GM18505 (cell line): Measurements from ENCODE around the gene GM2A.
"Not testable (repeated sequence)": the region's sequence is repeated elsewhere in the genome, so short reads cannot be mapped to it uniquely, and the experiment has no call there.

Source experiments
- ATAC-seq: cut with Tn5 transposase; IDR thresholded peaks from one replicate; pipeline ENCODE4 v1.9.1; 2021; ENCODE audit not compliant: unreplicated experiment
- POLR2A ChIP-seq: IDR thresholded peaks from 4 replicates; pipeline ENCODE4 v1.6.1; 2011; ENCODE audit warnings: borderline replicate concordance; ENCODE audit not compliant: insufficient read depth, insufficient read length; ENCODE audit errors: extremely low read depth

Gene GM2A

DNA sequence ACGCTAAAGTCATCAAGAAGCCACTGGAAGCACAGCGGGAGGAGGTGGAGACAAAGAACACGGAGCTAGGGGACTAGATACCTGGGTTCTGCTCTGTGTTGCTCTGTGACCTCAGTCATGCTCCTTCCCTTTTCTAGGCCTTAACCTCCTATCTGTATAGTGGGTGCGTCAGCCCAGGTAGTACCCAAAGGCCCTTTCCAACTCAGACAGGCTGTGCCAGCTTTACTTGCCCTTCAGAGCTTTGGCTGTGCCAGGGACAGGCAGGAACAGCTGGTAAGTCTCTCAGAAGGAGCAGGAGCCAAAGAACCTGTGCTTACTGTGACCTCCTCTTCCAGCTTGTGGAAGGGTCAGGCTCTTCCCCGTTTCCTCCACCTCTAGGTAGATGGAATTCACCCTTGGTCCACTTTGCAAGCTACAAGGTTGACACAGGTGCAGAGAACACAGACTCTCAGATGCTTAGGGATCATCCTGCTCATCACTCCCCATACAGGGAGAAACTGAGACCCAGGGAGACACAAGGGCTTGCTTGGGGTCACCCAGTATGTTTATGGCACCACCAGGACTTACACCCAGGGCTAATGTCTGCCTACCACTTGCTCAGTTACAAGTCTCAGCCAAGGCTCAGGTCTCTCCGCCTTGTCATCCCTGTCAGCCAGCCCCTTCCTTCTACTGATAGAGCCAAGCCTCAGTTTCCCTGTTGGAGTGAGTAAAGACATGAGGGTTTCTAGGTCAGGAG is 30.8 kb upstream of the GM2A start:
- ATAC-seq = no peak
- TF ChIP-seq POLR2A = no peak

DNA sequence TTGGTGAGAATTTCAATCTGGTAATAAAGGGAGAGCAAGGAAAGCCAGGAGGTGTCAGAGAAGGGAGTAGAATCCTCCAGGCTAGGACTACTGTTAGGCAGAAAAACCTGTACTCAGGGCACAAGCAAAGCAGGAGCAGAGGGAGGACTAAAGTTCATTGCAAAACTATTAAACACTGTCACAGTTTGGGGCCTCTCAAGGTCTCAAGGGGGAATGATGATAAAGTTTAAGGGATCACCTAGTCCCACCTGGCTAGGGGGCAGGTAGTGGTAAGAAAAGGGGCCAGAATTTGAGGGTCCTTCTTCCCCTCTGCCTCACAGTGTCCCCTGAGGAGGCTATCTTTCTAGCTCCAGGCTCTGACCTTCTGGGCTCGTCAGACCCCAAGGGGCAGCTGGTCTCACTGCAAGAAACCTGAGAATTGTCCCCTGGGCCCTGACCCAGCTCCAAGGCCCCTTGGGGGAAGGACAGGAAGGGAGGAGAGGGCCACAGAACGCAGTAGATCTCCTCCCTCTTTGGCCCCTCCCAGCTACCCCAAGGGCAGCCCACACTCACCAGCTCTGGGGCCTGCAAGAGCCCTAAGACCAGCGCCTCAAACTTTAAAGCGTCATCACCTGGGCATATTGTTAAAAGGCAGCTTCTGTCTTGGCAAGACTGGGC is 30.1 kb upstream of the GM2A start:
- TF ChIP-seq POLR2A = peak; percentile 58
- ATAC-seq = peak; percentile 63

DNA sequence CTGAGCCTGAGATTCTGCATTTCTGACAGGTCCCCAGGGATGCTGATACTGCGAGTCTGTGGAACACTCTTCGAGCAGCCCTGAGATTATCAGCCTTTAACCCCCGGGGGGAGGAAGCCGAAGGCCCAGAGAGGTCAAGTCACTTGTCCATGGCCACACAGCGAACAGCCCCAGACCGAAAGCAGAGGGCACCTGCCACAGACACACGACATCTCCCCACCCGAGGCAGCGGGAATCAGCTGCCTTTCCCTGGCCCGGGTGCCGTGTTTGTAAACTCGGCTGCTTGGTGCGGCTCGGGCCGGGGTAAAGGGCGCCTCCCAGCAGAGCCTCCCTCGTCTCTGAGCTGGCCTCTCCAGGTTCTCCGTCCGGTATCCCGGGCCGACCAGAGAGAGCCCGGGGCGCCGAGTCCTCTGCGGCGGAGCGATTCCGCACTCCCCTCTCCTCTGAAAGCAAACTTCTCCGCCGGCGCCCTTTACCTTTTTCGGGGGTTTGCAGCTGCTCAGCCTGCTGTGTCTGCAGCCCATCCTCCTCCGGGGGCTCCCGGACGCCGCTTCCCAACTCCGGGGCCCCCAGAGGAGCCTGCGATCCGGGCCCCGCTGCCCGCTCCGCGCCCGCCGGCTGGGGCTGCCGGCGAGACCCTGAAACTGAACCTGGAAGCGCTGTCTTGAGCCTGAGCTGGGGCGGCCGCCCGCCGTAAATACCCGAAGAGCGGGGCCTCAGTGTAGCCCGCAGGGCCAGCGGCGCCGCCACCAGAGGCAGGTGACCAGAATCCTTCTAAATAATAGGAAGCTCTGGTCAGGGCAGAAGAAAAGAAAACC is 29.3 kb upstream of the GM2A start, which contains the start of gene CCDC69:
Gene CCDC69 (minus strand): TSS at position 646 of the 818 bp plus-strand sequence. CDS start 122 bp downstream, at position 524.
- peak; percentile 86 for TF ChIP-seq POLR2A
- ATAC-seq = peak; percentile 66

DNA sequence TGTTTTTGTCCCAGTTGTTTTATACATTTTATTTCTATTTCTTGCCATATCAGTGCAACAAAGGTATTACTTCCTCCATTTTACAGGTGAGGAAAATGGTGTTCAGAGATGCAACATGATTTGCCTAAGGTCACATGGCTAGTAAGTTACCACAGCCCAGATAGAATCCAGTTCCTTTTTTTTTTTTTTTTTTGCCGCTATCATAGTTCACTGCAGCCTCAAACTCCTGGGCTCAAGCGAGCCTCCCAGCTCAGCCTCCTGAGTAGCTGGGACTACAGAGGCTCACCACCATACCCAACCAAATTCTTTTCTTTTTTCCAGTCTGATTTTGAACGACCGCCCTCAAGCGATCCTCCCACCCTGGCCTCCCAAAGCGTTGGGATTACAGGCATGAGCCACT is 28.6 kb upstream of the GM2A start:
- TF ChIP-seq POLR2A = no peak
- no peak for ATAC-seq

DNA sequence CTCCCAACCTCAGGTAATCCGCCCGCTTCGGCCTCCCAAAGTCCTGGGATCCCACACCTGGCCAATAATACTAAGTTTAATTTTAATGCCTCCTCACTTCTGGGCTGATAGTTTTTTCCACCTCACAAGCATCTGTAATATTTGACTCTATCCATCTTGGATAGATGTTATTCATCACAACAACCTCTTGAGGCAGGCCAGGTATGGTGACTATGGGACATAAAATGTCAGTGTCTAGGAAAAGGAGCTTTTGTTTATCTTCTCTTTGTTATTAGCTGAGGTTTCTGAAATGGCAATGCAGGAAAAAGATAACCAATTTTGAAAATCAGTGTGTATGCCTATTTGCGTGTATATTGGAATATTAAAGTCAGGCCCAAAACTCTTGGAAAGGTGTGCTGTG is 27.9 kb upstream of the GM2A start:
- TF ChIP-seq POLR2A = no peak
- ATAC-seq = no peak

DNA sequence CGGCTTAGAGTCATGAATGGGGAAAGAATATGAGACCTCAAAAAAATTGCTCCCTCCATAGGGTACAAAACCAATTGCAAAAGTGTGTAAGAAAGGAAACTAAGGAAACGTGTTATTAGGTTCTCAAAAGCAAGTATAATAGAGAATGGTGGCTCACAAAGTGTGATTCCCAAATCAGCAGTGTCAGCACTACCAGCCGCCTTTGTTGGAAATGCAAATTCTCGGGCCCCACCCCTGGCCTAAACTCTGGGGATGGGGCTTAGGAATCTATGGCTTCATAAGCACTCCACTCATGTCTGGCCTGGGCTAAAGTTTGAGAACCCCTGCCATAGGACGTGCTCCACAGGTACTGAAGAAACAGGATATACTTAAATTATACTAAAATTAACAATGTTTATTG is 27.5 kb upstream of the GM2A start:
- TF ChIP-seq POLR2A = no peak
- no peak for ATAC-seq

DNA sequence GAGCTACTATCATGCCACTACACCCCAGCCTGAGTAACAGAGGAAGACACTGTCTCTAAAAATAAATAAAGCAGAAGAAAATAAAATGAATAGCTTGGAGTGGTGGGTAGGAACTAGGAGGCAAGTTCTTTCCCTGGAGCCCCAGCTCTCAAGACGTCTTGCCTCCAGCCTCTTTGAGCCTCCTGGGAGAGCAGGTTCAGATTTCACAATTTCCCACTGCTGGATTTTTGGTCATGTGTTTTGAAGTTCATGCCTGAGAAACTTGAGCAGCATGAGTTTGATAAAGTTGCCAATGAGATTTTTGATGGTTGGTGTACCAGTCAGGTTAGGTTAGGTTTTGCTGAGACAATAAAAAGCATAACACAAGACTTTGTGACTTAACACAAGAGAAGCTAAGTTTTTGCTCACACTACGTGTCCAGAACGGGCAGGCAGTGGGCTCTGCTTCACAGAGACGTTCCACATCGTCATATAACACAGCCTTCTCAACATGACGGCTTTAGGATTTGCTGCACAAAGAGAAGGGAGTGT is 25.0 kb upstream of the GM2A start:
- no peak for ATAC-seq
- no peak for TF ChIP-seq POLR2A

DNA sequence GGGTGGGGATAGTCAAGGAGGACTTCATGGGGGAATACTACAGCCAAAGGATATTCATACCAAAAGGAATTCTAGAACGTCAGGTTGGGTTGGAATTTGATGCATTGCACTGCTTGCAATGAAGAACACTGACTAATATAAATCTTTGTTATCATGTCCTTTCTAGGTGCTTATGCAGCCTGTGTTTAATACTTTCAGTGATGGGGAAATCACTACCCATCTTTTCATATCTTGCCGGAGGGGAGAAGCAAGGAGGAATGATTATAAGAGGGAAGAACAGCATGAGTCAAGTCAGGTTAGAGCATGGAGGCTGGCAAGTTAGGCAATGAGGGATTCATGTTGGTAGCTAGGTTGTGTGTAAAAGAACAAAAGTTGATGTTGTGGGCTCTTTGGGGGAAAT is 24.0 kb upstream of the GM2A start:
- no peak for ATAC-seq
- no peak for TF ChIP-seq POLR2A

DNA sequence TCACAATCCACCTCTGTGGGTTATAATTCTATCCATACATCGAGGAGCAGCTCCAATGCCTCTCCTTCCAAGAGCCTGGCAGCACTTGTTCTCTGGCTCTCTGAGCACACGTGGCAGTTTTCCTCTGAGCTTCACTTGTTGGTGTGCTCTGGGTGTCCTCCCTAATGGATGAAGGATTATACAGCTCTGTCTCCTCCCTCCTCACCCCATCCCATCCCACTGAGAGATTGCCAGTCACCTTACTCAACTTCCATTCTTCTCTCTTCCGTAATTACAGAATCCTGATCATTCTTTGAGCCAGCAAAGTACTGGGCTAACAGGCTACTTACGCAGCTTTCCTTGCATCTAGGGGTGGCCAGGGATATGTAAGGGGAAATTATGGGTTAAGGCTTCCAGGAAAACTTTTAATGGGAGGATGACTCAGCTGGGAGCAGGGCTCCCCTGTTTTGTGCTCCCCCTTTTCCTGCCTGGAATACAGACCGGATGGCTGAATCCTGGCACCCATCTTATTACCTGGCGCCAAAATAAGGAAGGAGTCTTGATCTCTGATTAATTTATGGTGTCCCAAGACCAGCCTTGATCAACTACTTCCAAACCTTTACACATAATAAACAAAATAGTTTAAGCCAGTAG is 22.8 kb upstream of the GM2A start:
- no peak for TF ChIP-seq POLR2A
- ATAC-seq = no peak

DNA sequence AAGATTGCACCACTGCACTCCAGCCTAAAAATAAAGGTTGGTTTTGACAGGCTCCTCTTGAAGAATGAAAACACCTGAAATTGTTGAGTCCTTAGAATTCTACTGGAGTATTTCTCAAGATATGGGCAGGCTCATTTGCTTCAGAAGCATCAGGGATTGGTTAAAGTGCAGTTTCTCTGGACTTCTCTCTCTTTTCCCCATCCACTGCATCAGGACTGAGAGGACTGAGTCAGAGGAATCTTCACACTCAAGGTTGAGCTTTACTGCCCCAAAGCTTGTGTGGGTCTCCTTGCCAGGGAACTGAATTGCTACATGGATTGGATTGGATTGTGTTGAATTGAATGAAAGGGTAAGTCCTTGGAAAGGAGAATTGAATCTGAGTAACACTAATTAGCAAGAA is 21.6 kb upstream of the GM2A start:
- TF ChIP-seq POLR2A = no peak

DNA sequence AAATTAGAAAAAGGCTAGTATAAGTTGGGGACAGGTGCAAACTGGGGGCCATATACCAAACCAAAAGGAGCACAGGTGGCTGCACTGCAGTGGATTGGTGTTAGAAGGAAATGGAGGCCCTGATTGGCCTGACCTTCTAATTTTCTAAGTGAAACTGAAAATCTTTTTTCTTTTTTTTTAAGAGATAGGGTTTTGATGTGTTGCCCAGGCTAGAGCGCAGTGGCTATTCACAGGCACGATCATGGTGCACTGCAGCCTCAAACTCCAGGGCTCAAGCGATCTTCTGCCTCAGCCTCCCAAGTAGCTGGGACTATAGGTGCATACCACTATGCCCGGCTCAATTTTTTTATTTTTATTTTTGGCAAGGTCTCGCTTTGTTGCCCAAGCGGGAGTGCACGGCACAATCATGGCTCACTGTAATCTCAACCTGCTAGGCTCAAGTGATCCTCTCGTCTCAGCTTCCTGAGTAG is 19.3 kb upstream of the GM2A start:
- peak; percentile 29 for TF ChIP-seq POLR2A
- peak; percentile 56 for ATAC-seq

More for the DNA sequence above, 21.6 kb upstream of the GM2A start:
- ATAC-seq = no peak

DNA sequence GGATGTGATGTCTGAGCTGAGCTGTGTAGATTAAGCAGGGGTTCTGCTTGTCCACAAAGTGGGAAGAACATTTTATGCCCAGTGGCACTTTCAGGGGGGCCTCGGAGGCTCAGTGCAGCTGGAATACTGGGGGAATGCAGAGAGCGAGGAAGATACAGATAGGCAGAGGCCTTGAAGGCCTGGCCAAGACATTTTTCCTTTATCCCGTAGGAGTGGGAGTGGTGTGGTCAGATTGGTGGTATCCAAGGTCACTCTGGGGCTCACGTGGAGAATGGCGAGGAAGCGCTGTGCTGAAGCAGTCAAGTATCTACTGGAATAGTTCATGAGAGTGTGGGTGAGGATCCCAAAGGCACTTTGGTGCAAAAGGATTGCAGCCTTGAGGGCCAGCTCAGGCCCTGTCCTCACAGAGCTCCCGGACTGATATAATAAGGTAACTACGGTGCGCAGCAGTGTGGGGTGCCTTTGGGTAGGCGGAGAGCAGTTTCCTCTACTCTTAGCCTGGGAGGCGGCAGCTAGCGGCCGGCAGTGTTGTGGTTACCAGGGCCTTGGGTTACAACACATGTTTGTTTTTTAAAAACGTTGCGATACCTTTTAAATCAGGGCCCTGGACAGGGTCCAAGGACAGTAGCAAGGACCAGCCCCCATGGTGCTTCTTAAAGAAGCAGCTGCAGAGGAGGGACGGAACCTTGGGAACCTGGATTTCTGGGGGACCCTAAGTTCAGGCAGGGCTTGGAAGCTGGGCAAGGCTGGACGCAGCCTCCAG is 18.3 kb upstream of the GM2A start:
- TF ChIP-seq POLR2A = peak; percentile 56
- ATAC-seq = peak; percentile 43

DNA sequence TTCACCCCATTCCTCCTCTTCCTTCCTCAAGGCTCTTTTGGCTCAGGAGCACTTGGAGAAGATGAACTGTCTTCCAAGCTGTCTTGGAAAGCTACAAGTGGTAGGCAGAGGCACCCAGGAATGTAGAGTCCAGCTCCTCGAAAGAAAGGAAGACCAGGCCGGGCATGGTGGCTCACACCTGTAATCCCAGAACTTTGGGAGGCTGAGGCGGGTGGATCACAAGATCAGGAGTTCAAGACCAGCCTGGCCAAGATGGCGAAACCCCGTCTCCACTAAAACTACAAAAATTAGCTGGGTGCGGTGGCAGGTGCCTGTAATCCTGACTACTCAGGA is 17.8 kb upstream of the GM2A start:
- not testable (repeated sequence) for ATAC-seq
